GM23338 (cell line): ENCODE data around the gene PDE6H. TPM values are rescaled to one million over a fixed set of nuclear protein-coding genes. Genes with fewer than 3 reads are reported as not detected.

Experiments
- ATAC-seq: fragments of 200-7000 bp; cut with Tn5 transposase; 3 replicates; pipeline ENCODE4 v1.9.1; 2020
- DNase-seq: peaks from one replicate; pipeline ENCODE4 v3.0.0-alpha.2; 2015; ENCODE audit warnings: low spot score
- H2AFZ ChIP-seq: fragments of 200-600 bp; sonication (generic); 2 replicates; pipeline ENCODE4 v1.8.0; 2016; ENCODE audit warnings: antibody characterized with exemption, mild to moderate bottlenecking, moderate library complexity
- H3F3A ChIP-seq: fragments of 200-600 bp; sonication (generic); replicated peaks from 2 replicates; pipeline ENCODE4 v1.8.0; 2017; ENCODE audit warnings: antibody characterized with exemption, mixed run types, low read depth
- H3K27ac ChIP-seq: fragments of 200-600 bp; sonication (generic); 2 replicates; pipeline ENCODE4 v1.6.1; 2016; ENCODE audit warnings: low read depth
- H3K27me3 ChIP-seq: fragments of 200-600 bp; sonication (generic); 2 replicates; pipeline ENCODE4 v1.8.0; 2016; ENCODE audit warnings: mild to moderate bottlenecking, mixed run types, moderate library complexity; ENCODE audit not compliant: insufficient read depth
- H3K36me3 ChIP-seq: fragments of 200-600 bp; sonication (generic); 2 replicates; pipeline ENCODE4 v1.8.0; 2016; ENCODE audit warnings: mild to moderate bottlenecking; ENCODE audit not compliant: insufficient read depth
- H3K4me1 ChIP-seq: fragments of 200-600 bp; sonication (generic); 2 replicates; pipeline ENCODE4 v1.8.0; 2016; ENCODE audit warnings: mild to moderate bottlenecking, moderate library complexity; ENCODE audit not compliant: insufficient read depth
- H3K4me2 ChIP-seq: fragments of 200-600 bp; sonication (generic); 2 replicates; pipeline ENCODE4 v1.7.1; 2017; ENCODE audit warnings: mixed run types
- H3K4me3 ChIP-seq: fragments of 200-600 bp; sonication (generic); 2 replicates; pipeline ENCODE4 v1.6.1; 2016; ENCODE audit warnings: mixed run types
- H3K79me2 ChIP-seq: fragments of 200-600 bp; sonication (generic); replicated peaks from 2 replicates; pipeline ENCODE4 v1.8.0; 2017; ENCODE audit warnings: mild to moderate bottlenecking; ENCODE audit not compliant: insufficient read depth
- H3K9me2 ChIP-seq: fragments of 200-600 bp; sonication (generic); 2 replicates; pipeline ENCODE4 v1.8.0; 2017; ENCODE audit not compliant: insufficient read depth
- H4K20me1 ChIP-seq: fragments of 200-600 bp; sonication (generic); replicated peaks from 2 replicates; pipeline ENCODE4 v1.8.0; 2017; ENCODE audit warnings: mild to moderate bottlenecking; ENCODE audit not compliant: insufficient read depth
- H3K27ac Mint-ChIP-seq: 2 replicates; pipeline ENCODE4 v1.8.0; 2020; ENCODE audit warnings: inconsistent platforms, mild to moderate bottlenecking, moderate library complexity, mixed read lengths
- H3K27me3 Mint-ChIP-seq: 3 replicates; pipeline ENCODE4 v1.8.0; 2022; ENCODE audit warnings: low read depth, mild to moderate bottlenecking, moderate library complexity, mixed read lengths, inconsistent platforms; ENCODE audit not compliant: insufficient read depth, poor library complexity
- H3K36me3 Mint-ChIP-seq: 3 replicates; pipeline ENCODE4 v1.8.0; 2021; ENCODE audit warnings: low read depth, mild to moderate bottlenecking, inconsistent platforms, moderate library complexity, mixed read lengths
- H3K4me1 Mint-ChIP-seq: 3 replicates; pipeline ENCODE4 v1.8.0; 2020; ENCODE audit warnings: mild to moderate bottlenecking, inconsistent platforms, mixed read lengths
- H3K4me3 Mint-ChIP-seq: 3 replicates; pipeline ENCODE4 v1.8.0; 2021; ENCODE audit warnings: moderate library complexity, mild to moderate bottlenecking, inconsistent platforms, mixed read lengths
- H3K9me3 Mint-ChIP-seq: 3 replicates; pipeline ENCODE4 v1.8.0; 2020; ENCODE audit warnings: moderate library complexity, mild to moderate bottlenecking, inconsistent platforms, mixed read lengths
- CREB1 ChIP-seq: fragments of 250-450 bp; sonication (Bioruptor Pico); IDR thresholded peaks from 2 replicates; pipeline ENCODE4 v1.5.0; 2020; ENCODE audit warnings: low read depth, mild to moderate bottlenecking, moderate library complexity
- EZH2 ChIP-seq: fragments of 200-600 bp; sonication (generic); IDR thresholded peaks from one replicate; pipeline ENCODE4 v1.8.0; 2017; ENCODE audit warnings: antibody characterized with exemption, mild to moderate bottlenecking, low read depth; ENCODE audit not compliant: unreplicated experiment
- NANOG ChIP-seq: IDR thresholded peaks from 2 replicates; pipeline ENCODE4 v1.6.1; 2016; ENCODE audit warnings: antibody characterized with exemption, borderline replicate concordance
- POLR2AphosphoS5 ChIP-seq: IDR thresholded peaks from 2 replicates; pipeline ENCODE4 v1.6.1; 2016; ENCODE audit warnings: antibody characterized with exemption, low read depth
- REST ChIP-seq: IDR thresholded peaks from one replicate; pipeline ENCODE4 v1.6.1; 2018; ENCODE audit warnings: antibody characterized with exemption; ENCODE audit not compliant: unreplicated experiment
- STAT1 ChIP-seq: IDR thresholded peaks from one replicate; pipeline ENCODE4 v1.6.1; 2016; ENCODE audit warnings: antibody characterized with exemption; ENCODE audit not compliant: unreplicated experiment
- ZNF114 ChIP-seq: fragments of 250-450 bp; sonication (Bioruptor Pico); IDR thresholded peaks from 2 replicates; pipeline ENCODE4 v1.5.0; 2020; ENCODE audit warnings: mild to moderate bottlenecking, moderate library complexity
- ZNF331 ChIP-seq: fragments of 250-450 bp; sonication (Bioruptor Pico); IDR thresholded peaks from 2 replicates; pipeline ENCODE4 v1.5.0; 2020; ENCODE audit warnings: low read depth, mild to moderate bottlenecking, moderate library complexity
- ZNF462 ChIP-seq: fragments of 250-450 bp; sonication (Bioruptor Pico); IDR thresholded peaks from 2 replicates; pipeline ENCODE4 v1.5.0; 2020; ENCODE audit warnings: mild to moderate bottlenecking, moderate library complexity
- polyA plus RNA-seq: library from polyadenylated mRNA; unstranded; fragments of >200 nt; fragmentation: Nextera tagmentation; extraction: Ambion mirVana; gene quantifications from 2 replicates; pipeline ENCODE4 v1.2.1, GENCODE V29; 2016
- total RNA-seq: library from RNA; depleted of rRNA; stranded (reverse); fragments of >200 nt; shearing (Covaris generic); gene quantifications from 2 replicates; pipeline ENCODE4 v1.2.3, GENCODE V29; 2014

PDE6H gene
- total and polyA plus RNA-seq, 2 experiments from 2014 or later = not detected

- TF ChIP-seq REST = no peak
- no peak for TF ChIP-seq NANOG
- no peak for TF ChIP-seq STAT1
- no peak for TF ChIP-seq POLR2AphosphoS5
- no peak for TF ChIP-seq ZNF331 (CRISPR knock-in tag)
These were observed 34.5 kb upstream of the PDE6H start, which contains the start of gene ERP27 (continued) for GRCh38 chr12:14938301-14938700.

- H3K27me3 Mint-ChIP-seq = no peaks in the 10 kb centered on the region
- H3K9me3 Mint-ChIP-seq = no peaks in the 10 kb centered on the region
- no peaks in the 10 kb centered on the region for H3K36me3 Mint-ChIP-seq
- no peak overlapping the region for H3K4me3 Mint-ChIP-seq
- H2AFZ ChIP-seq = no peak overlapping the region
- H3K27ac ChIP-seq = no peak overlapping the region
- no peaks in the 10 kb centered on the region for H3K4me1 ChIP-seq
- no peaks in the 10 kb centered on the region for H4K20me1 ChIP-seq
- ATAC-seq (no peak), DNase-seq (no peak)
- no peaks in the 10 kb centered on the region for H3K79me2 ChIP-seq
- H3K4me1 Mint-ChIP-seq = no peaks in the 10 kb centered on the region; the same call in 2 of the 3 replicates
- no peak overlapping the region for H3K4me2 ChIP-seq
- H3K4me3 ChIP-seq = no peak overlapping the region
- H3K36me3 ChIP-seq = no peaks in the 10 kb centered on the region
- no peaks in the 10 kb centered on the region for H3F3A ChIP-seq
- no peaks in the 10 kb centered on the region for H3K27me3 ChIP-seq
- H3K27ac Mint-ChIP-seq = no peak overlapping the region
- H3K9me2 ChIP-seq = peaks cover 3% of the 10 kb centered on the region; the same call in 1 of the 2 replicates
- no peak for TF ChIP-seq EZH2
- no peak for TF ChIP-seq NANOG
- TF ChIP-seq ZNF331 (CRISPR knock-in tag) = no peak
- TF ChIP-seq CREB1 (CRISPR knock-in tag) = no peak
- TF ChIP-seq ZNF114 (CRISPR knock-in tag) = no peak
- no peak for TF ChIP-seq ZNF462 (CRISPR knock-in tag)
- TF ChIP-seq POLR2AphosphoS5 = no peak
- no peak for TF ChIP-seq REST
These were observed 31.5 kb upstream of the PDE6H start for GRCh38 chr12:14941369-14941768.
